Endothelial cell of umbilical vein (primary cell): Measurements from ENCODE around the gene LFNG.

Experiments used
- CTCF ChIP-seq, 2 donors: IDR thresholded peaks; 1 replicate in 1 of 2; 2 replicates in 1 of 2; pipeline ENCODE4 v1.5.1; 2011; ENCODE audit warnings: low read length in 2 of 2, mild to moderate bottlenecking in 2 of 2, moderate library complexity in 2 of 2, control low read depth in 1 of 2, inconsistent platforms in 1 of 2, low read depth in 1 of 2; ENCODE audit not compliant: insufficient read depth in 1 of 2; ENCODE audit errors: extremely low read depth in 1 of 2
- POLR2A ChIP-seq: IDR thresholded peaks from 2 replicates; pipeline ENCODE4 v1.6.1; 2012; ENCODE audit warnings: low read depth, mild to moderate bottlenecking, control low read depth, low read length

- TF ChIP-seq CTCF (IDR thresholded peaks at IDR 0.05; ENCODE audit: extremely low read depth in 1 of 2, insufficient read depth in 1 of 2, low read depth in 1 of 2, low read length in 2 of 2) (no peak), POLR2A (no peak)
Measured at GRCh38 chr7:2527505-2528467, 8.2 kb downstream of the LFNG start.
